Neutrophil (primary cell): ENCODE data around the gene SPTBN1.
A peak's percentile ranks its signal among the peaks of the same experiment; 100 is the strongest.

ENCODE experiments used
- H3K27ac ChIP-seq: fragments of 200-600 bp; sonication (generic); 2 replicates; pipeline ENCODE4 v1.5.1; 2016; ENCODE audit warnings: mild to moderate bottlenecking, moderate library complexity
- H3K27me3 ChIP-seq: fragments of 200-600 bp; sonication (generic); 2 replicates; pipeline ENCODE4 v1.6.0; 2016; ENCODE audit warnings: mild to moderate bottlenecking
- H3K36me3 ChIP-seq: fragments of 200-600 bp; sonication (generic); 2 replicates; pipeline ENCODE4 v1.5.1; 2017
- H3K4me1 ChIP-seq, 2 experiments: fragments of 200-600 bp in 1 of 2; sonication (generic) in 1 of 2; 1 replicate in 1 of 2; 2 replicates in 1 of 2; pipeline versions ENCODE4 v1.5.1 to v1.6.1; 2013 to 2016; ENCODE audit warnings: low read depth in 1 of 2, low read length in 1 of 2, mild to moderate bottlenecking in 1 of 2, moderate library complexity in 1 of 2; ENCODE audit not compliant: control insufficient read depth in 1 of 2, insufficient read depth in 1 of 2
- H3K4me3 ChIP-seq, 2 experiments: fragments of 200-600 bp in 1 of 2; sonication (generic) in 1 of 2; 1 replicate in 1 of 2; 2 replicates in 1 of 2; pipeline ENCODE4 v1.5.1; 2013 to 2016; ENCODE audit warnings: low read depth in 1 of 2, low read length in 1 of 2, mild to moderate bottlenecking in 1 of 2, moderate library complexity in 1 of 2
- H3K9me3 ChIP-seq: fragments of 200-600 bp; sonication (generic); 2 replicates; pipeline ENCODE4 v1.5.1; 2016
- TF ChIP-seq, protein P1 (sequence below): fragments of 200-600 bp; sonication (generic); IDR thresholded peaks from 2 replicates; pipeline ENCODE4 v1.5.1; 2016; ENCODE audit warnings: antibody characterized with exemption

Gene SPTBN1

GRCh38 chr2:54585136-54585733 is 129.1 kb downstream of the SPTBN1 start:
- H3K9me3 ChIP-seq = no peaks in the 10 kb centered on the region
- peak overlapping the region; percentile 45 for H3K27ac ChIP-seq
- H3K36me3 ChIP-seq = no peaks in the 10 kb centered on the region
- peak overlapping the region in 1 of 2 experiments; percentile 15 for H3K4me3 ChIP-seq
- H3K27me3 ChIP-seq = no peaks in the 10 kb centered on the region
- peaks cover 68 to 79% of the 10 kb centered on the region in 2 experiments for H3K4me1 ChIP-seq
- TF ChIP-seq, protein P1, sequence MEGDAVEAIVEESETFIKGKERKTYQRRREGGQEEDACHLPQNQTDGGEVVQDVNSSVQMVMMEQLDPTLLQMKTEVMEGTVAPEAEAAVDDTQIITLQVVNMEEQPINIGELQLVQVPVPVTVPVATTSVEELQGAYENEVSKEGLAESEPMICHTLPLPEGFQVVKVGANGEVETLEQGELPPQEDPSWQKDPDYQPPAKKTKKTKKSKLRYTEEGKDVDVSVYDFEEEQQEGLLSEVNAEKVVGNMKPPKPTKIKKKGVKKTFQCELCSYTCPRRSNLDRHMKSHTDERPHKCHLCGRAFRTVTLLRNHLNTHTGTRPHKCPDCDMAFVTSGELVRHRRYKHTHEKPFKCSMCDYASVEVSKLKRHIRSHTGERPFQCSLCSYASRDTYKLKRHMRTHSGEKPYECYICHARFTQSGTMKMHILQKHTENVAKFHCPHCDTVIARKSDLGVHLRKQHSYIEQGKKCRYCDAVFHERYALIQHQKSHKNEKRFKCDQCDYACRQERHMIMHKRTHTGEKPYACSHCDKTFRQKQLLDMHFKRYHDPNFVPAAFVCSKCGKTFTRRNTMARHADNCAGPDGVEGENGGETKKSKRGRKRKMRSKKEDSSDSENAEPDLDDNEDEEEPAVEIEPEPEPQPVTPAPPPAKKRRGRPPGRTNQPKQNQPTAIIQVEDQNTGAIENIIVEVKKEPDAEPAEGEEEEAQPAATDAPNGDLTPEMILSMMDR = no peak

GRCh38 chr2:54586062-54586461 is 129.9 kb downstream of the SPTBN1 start:
- H3K4me3 ChIP-seq = no peak overlapping the region
- peaks cover 68 to 79% of the 10 kb centered on the region in 2 experiments for H3K4me1 ChIP-seq
- no peaks in the 10 kb centered on the region for H3K27me3 ChIP-seq
- H3K27ac ChIP-seq = peak overlapping the region; percentile 45
- TF ChIP-seq, protein P1 = no peak
- no peaks in the 10 kb centered on the region for H3K36me3 ChIP-seq
- no peaks in the 10 kb centered on the region for H3K9me3 ChIP-seq

- Histone ChIP-seq H3K4me3 (no peak overlapping the region), H3K27me3 (no peaks in the 10 kb centered on the region), H3K27ac (no peak overlapping the region), H3K9me3 (no peaks in the 10 kb centered on the region), H3K36me3 (no peaks in the 10 kb centered on the region), H3K4me1 (peaks cover 68 to 79% of the 10 kb centered on the region in 2 experiments)
- TF ChIP-seq, protein P1 = no peak
Measured at GRCh38 chr2:54586494-54586893, 130.4 kb downstream of the SPTBN1 start.

- Histone ChIP-seq H3K27me3 (no peaks in the 10 kb centered on the region), H3K4me3 (no peak overlapping the region), H3K4me1 (peaks cover 69 to 77% of the 10 kb centered on the region in 2 experiments), H3K9me3 (no peaks in the 10 kb centered on the region), H3K36me3 (no peaks in the 10 kb centered on the region), H3K27ac (peak overlapping the region; percentile 84)
- TF ChIP-seq, protein P1 = no peak
Measured at GRCh38 chr2:54587171-54588016, 131.3 kb downstream of the SPTBN1 start.

DNA sequence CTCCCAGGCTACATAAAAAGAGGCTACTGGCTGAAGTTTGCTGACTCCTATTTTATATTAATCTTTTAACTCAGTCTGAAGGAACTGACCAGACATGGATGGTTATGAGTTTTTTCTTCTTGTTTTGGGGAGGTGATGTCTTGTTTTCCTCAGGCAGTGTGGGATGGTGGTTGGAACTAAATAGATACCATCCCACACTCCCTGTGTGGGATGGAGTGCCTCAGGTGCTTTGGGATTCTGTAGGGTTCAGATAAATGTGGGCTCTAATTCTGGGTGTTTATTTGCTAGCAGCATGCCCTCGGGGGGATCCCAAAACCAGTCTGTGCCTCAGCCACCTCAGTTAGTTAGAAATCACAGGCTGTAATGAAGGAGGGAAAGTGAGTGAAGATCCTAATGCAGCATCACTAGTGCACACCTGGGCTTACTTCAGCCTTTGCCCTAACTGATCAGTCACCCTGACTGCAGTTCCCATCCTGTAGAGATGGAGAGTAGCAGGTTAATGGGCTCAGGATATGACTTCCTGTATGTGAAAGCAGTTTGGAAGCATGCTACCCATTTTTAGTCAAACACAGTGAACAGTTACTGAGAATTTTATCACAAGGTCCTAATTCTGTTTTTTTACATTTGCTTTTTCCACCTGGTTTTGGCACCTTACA is 132.2 kb downstream of the SPTBN1 start:
- no peaks in the 10 kb centered on the region for H3K9me3 ChIP-seq
- H3K4me1 ChIP-seq = peaks cover 79 to 86% of the 10 kb centered on the region in 2 experiments
- no peaks in the 10 kb centered on the region for H3K36me3 ChIP-seq
- TF ChIP-seq, protein P1 = no peak
- no peaks in the 10 kb centered on the region for H3K27me3 ChIP-seq
- H3K27ac ChIP-seq = peak overlapping the region; percentile 84
- H3K4me3 ChIP-seq = peak overlapping the region in 1 of 2 experiments; percentile 34
